ENCODE results near the gene C11orf24.

C11orf24 gene

GRCh38 chr11:68262544-68262827 lies 9.3 kb downstream of the C11orf24 start:
- DNase-seq (ENCODE audit: low read depth) = no peak
- TF ChIP-seq, protein P1, sequence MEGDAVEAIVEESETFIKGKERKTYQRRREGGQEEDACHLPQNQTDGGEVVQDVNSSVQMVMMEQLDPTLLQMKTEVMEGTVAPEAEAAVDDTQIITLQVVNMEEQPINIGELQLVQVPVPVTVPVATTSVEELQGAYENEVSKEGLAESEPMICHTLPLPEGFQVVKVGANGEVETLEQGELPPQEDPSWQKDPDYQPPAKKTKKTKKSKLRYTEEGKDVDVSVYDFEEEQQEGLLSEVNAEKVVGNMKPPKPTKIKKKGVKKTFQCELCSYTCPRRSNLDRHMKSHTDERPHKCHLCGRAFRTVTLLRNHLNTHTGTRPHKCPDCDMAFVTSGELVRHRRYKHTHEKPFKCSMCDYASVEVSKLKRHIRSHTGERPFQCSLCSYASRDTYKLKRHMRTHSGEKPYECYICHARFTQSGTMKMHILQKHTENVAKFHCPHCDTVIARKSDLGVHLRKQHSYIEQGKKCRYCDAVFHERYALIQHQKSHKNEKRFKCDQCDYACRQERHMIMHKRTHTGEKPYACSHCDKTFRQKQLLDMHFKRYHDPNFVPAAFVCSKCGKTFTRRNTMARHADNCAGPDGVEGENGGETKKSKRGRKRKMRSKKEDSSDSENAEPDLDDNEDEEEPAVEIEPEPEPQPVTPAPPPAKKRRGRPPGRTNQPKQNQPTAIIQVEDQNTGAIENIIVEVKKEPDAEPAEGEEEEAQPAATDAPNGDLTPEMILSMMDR (conservative IDR thresholded peaks at IDR 0.05; ENCODE audit: low read length) = no peak

GRCh38 chr11:68261749-68262543 lies 9.8 kb downstream of the C11orf24 start:
- TF ChIP-seq, protein P1 (conservative IDR thresholded peaks at IDR 0.05; ENCODE audit: low read length) = no peak
- no peak for DNase-seq (ENCODE audit: low read depth)
- H3K4me3 ChIP-seq (ENCODE audit: low read length) = no peak overlapping the region

More at GRCh38 chr11:68262544-68262827, 9.3 kb downstream of the C11orf24 start:
- no peak overlapping the region for H3K4me3 ChIP-seq (ENCODE audit: low read length)

- no peak overlapping the region for H3K4me3 ChIP-seq (ENCODE audit: low read length)
- TF ChIP-seq, protein P1 (conservative IDR thresholded peaks at IDR 0.05; ENCODE audit: low read length) = no peak
- no peak for DNase-seq (ENCODE audit: low read depth)
Observed at GRCh38 chr11:68261006-68261405, 10.8 kb downstream of the C11orf24 start.

DNA sequence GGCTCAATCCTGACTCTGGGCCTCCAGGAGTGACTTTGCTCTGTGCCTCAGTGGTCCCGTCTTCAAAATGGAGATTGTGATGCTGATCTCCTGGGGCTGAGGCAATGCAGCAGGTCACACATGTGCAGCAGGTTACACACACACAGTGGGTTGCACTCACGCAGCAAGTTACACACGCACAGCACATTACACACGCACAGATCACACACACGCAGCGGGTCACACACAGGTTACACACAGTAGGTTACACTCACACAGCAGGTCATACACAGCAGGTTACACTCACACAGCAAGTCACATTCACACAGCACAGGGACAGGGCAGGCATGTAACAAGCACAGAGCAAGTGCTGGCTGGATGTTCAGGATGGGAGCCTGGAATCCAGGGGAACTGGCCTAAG lies 11.3 kb downstream of the C11orf24 start:
- TF ChIP-seq, protein P1 (conservative IDR thresholded peaks at IDR 0.05; ENCODE audit: low read length) = no peak
- no peak for DNase-seq (ENCODE audit: low read depth)
- no peak overlapping the region for H3K4me3 ChIP-seq (ENCODE audit: low read length)

GRCh38 chr11:68259122-68259959 lies 12.4 kb downstream of the C11orf24 start:
- H3K4me3 ChIP-seq (ENCODE audit: low read length) = no peak overlapping the region
- TF ChIP-seq, protein P1 (conservative IDR thresholded peaks at IDR 0.05; ENCODE audit: low read length) = no peak
- no peak for DNase-seq (ENCODE audit: low read depth)

- no peak overlapping the region for H3K4me3 ChIP-seq (ENCODE audit: low read length)
- no peak for DNase-seq (ENCODE audit: low read depth)
- TF ChIP-seq, protein P1 (conservative IDR thresholded peaks at IDR 0.05; ENCODE audit: low read length) = no peak
Observed at GRCh38 chr11:68258363-68258765, 13.4 kb downstream of the C11orf24 start.

Data from AG10803 (cell line).